Tibial nerve (tissue), 4 donors: ENCODE measurements around the gene PPP4R4. TPM values are rescaled to one million over a fixed set of nuclear protein-coding genes. Genes with fewer than 3 reads are reported as not detected.

ENCODE experiments used
- DNase-seq, 2 donors: peaks; one replicate each; pipeline ENCODE4 v3.0.0-alpha.2; 2019; ENCODE audit warnings: low spot score in 2 of 2
- H3K27ac ChIP-seq, 4 donors: fragments of 200-600 bp; sonication (generic) in 3 of 4; one replicate each; pipeline ENCODE4 v1.5.1; 2017 to 2019; ENCODE audit warnings: mild to moderate bottlenecking in 1 of 4
- H3K27me3 ChIP-seq, 2 donors: fragments of 200-600 bp; sonication (generic) in 1 of 2; one replicate each; pipeline versions ENCODE4 v1.5.1 to v1.6.0; 2017 to 2019
- H3K36me3 ChIP-seq, 3 donors: fragments of 200-600 bp; sonication (generic); one replicate each; pipeline ENCODE4 v1.5.1; 2018 to 2019
- H3K4me1 ChIP-seq, 4 donors: fragments of 200-600 bp; sonication (generic) in 3 of 4; one replicate each; pipeline ENCODE4 v1.5.1; 2017 to 2019
- H3K4me3 ChIP-seq, 4 donors: fragments of 200-600 bp; sonication (generic) in 3 of 4; one replicate each; pipeline ENCODE4 v1.5.1; 2017 to 2019; ENCODE audit warnings: mild to moderate bottlenecking in 1 of 4, moderate library complexity in 1 of 4
- H3K9me3 ChIP-seq, 4 donors: fragments of 200-600 bp; sonication (generic) in 3 of 4; one replicate each; pipeline ENCODE4 v1.5.1; 2017 to 2019
- CTCF ChIP-seq, 5 experiments: fragments of 200-600 bp in 3 of 5; fragments of 450-650 bp in 2 of 5; sonication (generic) in 3 of 5; IDR thresholded peaks; one replicate each; pipeline ENCODE4 v1.5.1; 2016 to 2019; ENCODE audit warnings: antibody characterized with exemption in 5 of 5, mild to moderate bottlenecking in 3 of 5, moderate library complexity in 2 of 5
- EP300 ChIP-seq, 2 donors: sonication (generic); formaldehyde crosslinking; IDR thresholded peaks; one replicate each; pipeline ENCODE4 v1.6.1; 2017; ENCODE audit warnings: antibody characterized with exemption in 2 of 2, mild to moderate bottlenecking in 1 of 2
- POLR2A ChIP-seq, 2 donors: fragments of 450-650 bp; IDR thresholded peaks; one replicate each; pipeline ENCODE4 v1.6.1; 2017; ENCODE audit warnings: antibody characterized with exemption in 2 of 2, mild to moderate bottlenecking in 2 of 2, moderate library complexity in 2 of 2
- WGBS, 2 donors: methylation state at CpG; one replicate each; pipeline ENCODE4 v1.1.5; 2018; 5-methylcytosine and 5-hydroxymethylcytosine counted together
- total RNA-seq, 4 donors: library from RNA; depleted of rRNA; stranded (reverse); fragments of >200 nt; gene quantifications; one replicate each; pipeline ENCODE4 v1.1.0, GENCODE V29; 2016

The PPP4R4 gene
- total RNA-seq, 4 donors from 2014 or later = 1.2 to 9.0 (median 3.4) TPM

GRCh38 chr14:94175011-94175745 lies 1.1 kb downstream of the PPP4R4 start:
- Histone ChIP-seq H3K4me1 (peaks cover 0 to 27% (median 13%) of the 10 kb centered on the region in 4 donors), H3K27ac (peak overlapping the region in 1 of 4 donors; percentile 71), H3K4me3 (peak overlapping the region; percentile 34 to 79 (median 53)), H3K27me3 (peaks cover 0 to 60% of the 10 kb centered on the region in 2 donors), H3K36me3 (no peaks in the 10 kb centered on the region), H3K9me3 (no peaks in the 10 kb centered on the region)
- TF ChIP-seq EP300 (IDR thresholded peaks at IDR 0.05) (no peak), CTCF (IDR thresholded peaks at IDR 0.05) (no peak), POLR2A (IDR thresholded peaks at IDR 0.05) (no peak)
- 3 to 4% methylated on average over 22 to 24 of the region's 30 CpGs for WGBS, 2 donors
- DNase-seq = no peak

GRCh38 chr14:94175747-94176146 lies 1.6 kb downstream of the PPP4R4 start:
- no peak for DNase-seq
- H3K27ac ChIP-seq = no peak overlapping the region
- H3K9me3 ChIP-seq = no peaks in the 10 kb centered on the region
- peak overlapping the region in 2 of 4 donors; percentile 50 to 79 for H3K4me3 ChIP-seq
- no peaks in the 10 kb centered on the region for H3K36me3 ChIP-seq
- no peak for TF ChIP-seq CTCF (IDR thresholded peaks at IDR 0.05)
- no peak for TF ChIP-seq POLR2A (IDR thresholded peaks at IDR 0.05)
- TF ChIP-seq EP300 (IDR thresholded peaks at IDR 0.05) = no peak
- 20 to 27% methylated on average over 7 of the region's 7 CpGs for WGBS, 2 donors
- peaks cover 0 to 60% of the 10 kb centered on the region in 2 donors for H3K27me3 ChIP-seq
- peaks cover 0 to 32% (median 13%) of the 10 kb centered on the region in 4 donors for H3K4me1 ChIP-seq

GRCh38 chr14:94176808-94177207 lies 2.7 kb downstream of the PPP4R4 start:
- Histone ChIP-seq H3K4me3 (no peak overlapping the region), H3K36me3 (no peaks in the 10 kb centered on the region), H3K9me3 (no peaks in the 10 kb centered on the region), H3K27me3 (peaks cover 0 to 57% of the 10 kb centered on the region in 2 donors), H3K4me1 (peaks cover 0 to 36% (median 13%) of the 10 kb centered on the region in 4 donors), H3K27ac (no peak overlapping the region)
- no peak for DNase-seq
- WGBS, 2 donors = 93% methylated on average over 3 of the region's 3 CpGs
- TF ChIP-seq CTCF (IDR thresholded peaks at IDR 0.05) (no peak), EP300 (IDR thresholded peaks at IDR 0.05) (no peak), POLR2A (IDR thresholded peaks at IDR 0.05) (no peak)

- H3K9me3 ChIP-seq = no peaks in the 10 kb centered on the region
- H3K4me3 ChIP-seq = no peak overlapping the region
- H3K36me3 ChIP-seq = no peaks in the 10 kb centered on the region
- TF ChIP-seq POLR2A (IDR thresholded peaks at IDR 0.05) (no peak), CTCF (IDR thresholded peaks at IDR 0.05) (no peak), EP300 (IDR thresholded peaks at IDR 0.05) (no peak)
- no peak for DNase-seq
- H3K27me3 ChIP-seq = peaks cover 0 to 54% of the 10 kb centered on the region in 2 donors
- H3K27ac ChIP-seq = no peak overlapping the region
- WGBS, 2 donors = 81% methylated on average over 1 of the region's 1 CpG
- H3K4me1 ChIP-seq = peaks cover 0 to 36% (median 13%) of the 10 kb centered on the region in 4 donors
Observed at GRCh38 chr14:94177806-94178205, 3.7 kb downstream of the PPP4R4 start.

- H3K36me3 ChIP-seq = no peaks in the 10 kb centered on the region
- WGBS, 2 donors = 94 to 96% methylated on average over 2 of the region's 2 CpGs
- no peak for TF ChIP-seq CTCF (IDR thresholded peaks at IDR 0.05)
- TF ChIP-seq EP300 (IDR thresholded peaks at IDR 0.05) = no peak
- no peaks in the 10 kb centered on the region for H3K9me3 ChIP-seq
- H3K4me1 ChIP-seq = peaks cover 0 to 28% (median 13%) of the 10 kb centered on the region in 4 donors
- peaks cover 0 to 58% of the 10 kb centered on the region in 2 donors for H3K27me3 ChIP-seq
- no peak overlapping the region for H3K4me3 ChIP-seq
- DNase-seq = no peak
- no peak overlapping the region for H3K27ac ChIP-seq
Observed at GRCh38 chr14:94179244-94179643, 5.1 kb downstream of the PPP4R4 start.
